ENCODE measurements around the gene BRPF3. TPM values are rescaled to one million over a fixed set of nuclear protein-coding genes. Genes with fewer than 3 reads are reported as not detected.

Gene BRPF3
- total RNA-seq: 7.1 and 19.0 TPM in 2 replicates

GRCh38 chr6:36196113-36196879 is at the start of gene BRPF3:
Gene BRPF3 (plus strand): TSS chr6:36196744. CDS start chr6:36200323, 3,579 bp downstream.

GRCh38 chr6:36269834-36270705 is 73.5 kb downstream of the BRPF3 start, which contains the start of gene PNPLA1:
Gene PNPLA1 (plus strand): TSS chr6:36270060. CDS start chr6:36270460, 400 bp downstream.

Other genes with a start within 250 kb of the BRPF3 start
- gene SLC26A8, start 172.1 kb upstream of the BRPF3 start, total RNA-seq: not detected in 2 replicates
- 34.5 and 52.3 TPM in 2 replicates for gene MAPK14, start 168.9 kb upstream of the BRPF3 start, total RNA-seq
- gene MAPK13, start 66.2 kb upstream of the BRPF3 start, total RNA-seq: 2.4 and 5.0 TPM in 2 replicates
- gene PNPLA1, start 73.3 kb downstream of the BRPF3 start, total RNA-seq: not detected in 2 replicates
- not detected in 2 replicates for gene BNIP5, start 140.1 kb downstream of the BRPF3 start, total RNA-seq
- 0.16 and 0.31 TPM in 2 replicates for gene ETV7, start 190.9 kb downstream of the BRPF3 start, total RNA-seq
- under 0.01 TPM in 1 of 2 replicates, not detected in the other for gene PXT1, start 246.1 kb downstream of the BRPF3 start, total RNA-seq
- 55.9 and 110 TPM in 2 replicates for gene KCTD20, start 246.3 kb downstream of the BRPF3 start, total RNA-seq

Measured in bladder microvascular endothelial cell (primary cell).